ENCODE measurements around the gene ZBTB20.

ZBTB20 gene

GRCh38 chr3:114671741-114672510 lies 475.2 kb downstream of the ZBTB20 start:
- no peak for DNase-seq (ENCODE audit: low spot score)

DNA sequence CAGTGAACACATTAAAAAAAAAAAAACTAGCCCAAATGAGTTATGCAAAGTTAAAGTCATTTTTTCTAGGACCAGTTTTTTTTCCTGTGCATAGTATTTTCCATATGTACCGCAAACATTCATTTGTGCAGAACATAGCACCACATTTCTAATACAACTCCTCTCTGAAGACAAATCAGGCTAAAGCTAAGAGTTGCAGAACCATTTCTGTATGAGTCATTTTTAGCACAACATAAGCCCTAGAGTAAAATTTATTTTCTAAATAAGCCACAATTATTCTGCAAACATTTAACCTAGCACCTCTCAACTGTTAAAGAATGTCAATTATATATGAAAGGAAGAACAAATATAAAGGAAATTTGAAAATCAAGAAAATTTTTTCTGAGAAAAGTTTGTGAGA lies 477.5 kb downstream of the ZBTB20 start:
- DNase-seq (ENCODE audit: low spot score), result peak; percentile 17

GRCh38 chr3:114668099-114668498 lies 479.0 kb downstream of the ZBTB20 start:
- no peak for DNase-seq (ENCODE audit: low spot score)

DNA sequence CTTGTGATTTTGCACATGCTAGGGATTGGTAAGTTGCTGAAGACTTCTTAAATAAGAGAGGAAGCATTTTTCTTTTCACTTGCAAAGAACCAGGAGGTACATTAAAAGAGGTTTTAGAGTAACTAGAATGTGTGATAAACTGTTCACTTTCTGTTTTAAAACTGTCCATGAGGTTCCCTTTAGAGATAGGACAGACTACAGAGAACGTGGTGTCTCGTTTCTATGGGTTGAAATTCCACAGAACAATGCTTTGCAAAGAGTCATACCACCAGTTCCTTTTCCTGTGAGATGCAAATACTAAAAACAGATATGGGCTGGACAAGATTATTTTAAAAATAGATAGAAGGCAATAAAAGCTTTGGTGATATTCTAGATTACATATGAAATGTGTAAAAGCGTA lies 480.5 kb downstream of the ZBTB20 start:
- DNase-seq (ENCODE audit: low spot score), result no peak

DNA sequence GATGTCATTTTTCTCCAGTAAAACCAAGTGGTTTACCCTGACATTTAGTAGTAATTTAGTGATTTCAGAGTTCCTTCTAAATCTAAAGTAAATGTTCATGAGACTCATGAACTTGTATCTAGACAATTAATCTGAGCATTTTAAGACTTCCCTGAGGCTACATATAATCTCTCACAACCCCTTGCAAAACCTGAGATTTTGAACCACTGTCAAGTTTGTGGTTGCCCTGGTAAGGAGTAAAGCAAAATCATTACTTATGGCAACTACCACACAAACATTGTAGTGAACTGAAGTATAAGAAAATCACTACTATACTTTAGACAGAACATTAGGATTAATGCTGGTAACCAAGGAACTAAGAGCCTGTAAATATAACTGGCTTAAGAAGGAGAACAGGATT lies 483.1 kb downstream of the ZBTB20 start:
- DNase-seq (ENCODE audit: low spot score), result no peak

DNA sequence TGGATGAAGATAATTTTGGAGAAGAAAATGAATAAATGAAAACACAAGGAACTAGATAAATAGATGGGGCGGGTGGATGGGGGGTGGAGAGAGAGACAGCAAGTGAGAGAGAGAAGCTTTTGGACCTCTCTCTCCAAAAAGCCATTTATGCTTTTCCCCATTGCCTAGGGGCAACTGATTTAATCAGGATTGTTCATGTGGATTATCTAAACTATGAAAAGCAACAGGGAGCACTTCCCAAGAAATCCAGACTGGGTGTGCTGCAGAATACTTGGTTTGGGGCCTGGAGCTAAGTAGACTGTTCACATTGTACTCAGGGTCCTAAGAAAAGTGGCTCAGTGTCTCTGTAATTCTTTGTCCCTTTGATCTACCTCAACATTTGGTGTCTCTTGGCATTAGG lies 486.3 kb downstream of the ZBTB20 start:
- DNase-seq (ENCODE audit: low spot score), result no peak

DNA sequence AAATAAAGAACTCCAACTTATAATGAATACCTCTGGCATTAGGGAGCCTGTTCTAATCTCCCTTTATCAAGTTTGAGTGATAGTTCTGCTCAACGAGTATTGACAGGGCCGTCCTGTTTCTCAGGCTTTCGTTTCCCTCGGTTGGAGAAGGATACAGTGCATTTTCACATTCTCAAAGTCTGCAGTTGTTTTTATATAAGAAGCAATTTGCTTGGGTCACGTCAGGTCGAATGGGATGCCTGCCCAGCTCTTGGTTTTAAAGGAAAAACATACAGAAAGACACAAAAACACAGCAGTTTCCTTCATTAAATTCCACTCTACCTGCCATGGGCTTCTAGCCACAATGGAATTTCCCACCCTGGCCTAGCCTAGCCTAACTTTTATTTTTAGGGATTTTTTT lies 487.0 kb downstream of the ZBTB20 start:
- peak; percentile 28 for DNase-seq (ENCODE audit: low spot score)

DNA sequence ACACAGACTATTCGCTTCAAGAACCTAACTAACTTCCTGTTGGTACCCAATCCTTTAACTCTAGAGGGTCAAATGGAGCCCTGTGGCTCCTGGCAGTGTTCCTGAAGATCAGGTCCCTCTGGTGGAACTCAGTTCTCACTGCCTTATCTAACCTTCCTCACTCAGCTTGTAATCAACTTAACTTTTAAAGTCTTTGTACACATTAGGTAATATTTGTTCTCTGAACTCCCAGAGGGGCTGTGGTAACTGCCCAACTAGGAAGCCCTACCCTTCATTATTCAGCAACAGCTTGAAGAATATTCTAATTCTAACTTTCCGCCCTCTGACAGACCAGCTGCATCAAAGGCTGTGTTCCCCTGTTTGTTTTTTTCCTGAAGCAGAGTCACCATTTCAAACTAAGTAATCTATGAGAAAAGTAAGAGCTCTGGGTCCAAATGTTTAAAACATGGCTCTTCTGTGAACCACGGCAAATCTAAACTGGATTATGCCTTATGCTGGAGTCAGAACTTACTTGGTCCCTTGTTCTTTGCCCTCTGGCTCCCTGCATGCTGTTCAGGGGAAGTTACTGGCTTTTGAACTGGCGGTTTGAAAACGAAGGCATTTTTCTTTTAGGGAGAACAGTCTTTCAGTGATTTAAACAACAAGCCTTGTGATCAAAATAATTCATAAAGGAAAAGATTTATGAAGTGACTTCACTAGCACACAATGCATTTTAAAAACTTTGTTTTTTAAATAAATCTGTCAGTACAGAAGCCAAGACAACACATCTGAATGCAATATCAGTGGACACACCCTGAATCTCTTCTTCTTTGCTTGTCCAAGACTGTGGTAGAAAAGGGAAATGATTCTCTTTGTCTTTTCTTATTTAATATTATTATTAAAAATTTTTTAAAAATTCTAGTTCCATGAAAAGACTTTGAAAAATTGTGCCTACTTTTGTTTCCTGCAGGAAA lies 487.7 kb downstream of the ZBTB20 start:
- peak; percentile 18 for DNase-seq (ENCODE audit: low spot score)

DNA sequence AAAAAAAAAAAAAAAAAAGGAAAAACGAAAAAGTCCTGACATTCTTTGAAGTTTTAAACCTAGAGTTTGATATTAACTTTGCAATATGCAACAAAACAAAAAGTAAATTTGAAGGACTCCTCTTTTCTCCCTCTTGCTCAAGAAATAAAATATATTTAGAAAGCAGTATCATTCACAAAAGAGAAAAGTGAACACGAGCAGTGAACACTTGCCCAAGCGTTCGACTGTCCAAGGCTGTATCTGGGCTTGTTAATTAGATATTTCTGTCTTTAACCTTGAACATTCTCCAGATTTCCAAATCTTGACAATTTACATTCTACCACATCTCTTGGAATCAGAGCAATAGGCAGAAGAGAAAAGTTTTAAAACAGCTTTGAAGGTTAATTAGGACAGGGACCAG lies 495.5 kb downstream of the ZBTB20 start:
- DNase-seq (ENCODE audit: low spot score), result no peak

DNA sequence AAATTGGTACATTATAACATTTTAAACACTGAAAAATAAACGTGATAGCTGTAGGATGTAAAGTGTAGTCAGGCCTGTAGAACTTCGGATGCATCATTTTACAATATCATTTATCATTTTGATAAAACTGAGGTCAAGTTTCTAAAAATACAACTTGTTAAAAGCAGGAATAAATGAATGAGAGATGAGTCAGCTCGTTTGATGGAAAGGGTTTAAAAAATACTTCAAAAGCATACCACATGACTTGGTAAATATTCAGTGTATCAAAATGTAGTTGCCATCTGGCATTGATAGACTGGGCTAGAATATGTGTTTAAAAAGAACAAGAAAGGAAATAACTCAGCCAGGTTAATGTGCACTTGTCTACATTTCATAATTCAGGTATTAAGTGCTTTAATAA lies 496.3 kb downstream of the ZBTB20 start:
- no peak for DNase-seq (ENCODE audit: low spot score)

- DNase-seq (ENCODE audit: low spot score), result no peak
Measured at GRCh38 chr3:114649331-114649730, 497.8 kb downstream of the ZBTB20 start.

GRCh38 chr3:114646526-114646925 lies 500.6 kb downstream of the ZBTB20 start:
- DNase-seq (ENCODE audit: low spot score), result no peak

DNA sequence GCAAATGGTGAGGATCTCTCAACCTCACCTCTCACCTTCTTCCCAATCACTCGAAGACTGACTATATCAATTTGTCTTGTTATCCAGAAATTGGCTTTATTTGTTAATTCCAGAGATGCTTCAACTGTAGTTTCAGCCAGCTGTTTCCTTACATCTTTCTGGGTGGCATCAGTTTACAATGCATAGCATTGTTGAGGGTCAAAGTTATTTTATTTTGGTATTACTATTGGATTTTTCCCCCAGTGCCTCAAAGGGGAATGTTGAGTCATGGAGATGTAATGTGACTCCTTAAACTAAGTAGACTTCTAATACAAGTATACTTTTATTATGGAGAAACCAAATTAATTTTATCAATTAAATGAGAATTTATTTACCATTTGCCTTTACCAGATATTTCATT lies 501.7 kb downstream of the ZBTB20 start:
- no peak for DNase-seq (ENCODE audit: low spot score)

GRCh38 chr3:114644367-114644766 lies 502.7 kb downstream of the ZBTB20 start:
- DNase-seq (ENCODE audit: low spot score), result no peak

DNA sequence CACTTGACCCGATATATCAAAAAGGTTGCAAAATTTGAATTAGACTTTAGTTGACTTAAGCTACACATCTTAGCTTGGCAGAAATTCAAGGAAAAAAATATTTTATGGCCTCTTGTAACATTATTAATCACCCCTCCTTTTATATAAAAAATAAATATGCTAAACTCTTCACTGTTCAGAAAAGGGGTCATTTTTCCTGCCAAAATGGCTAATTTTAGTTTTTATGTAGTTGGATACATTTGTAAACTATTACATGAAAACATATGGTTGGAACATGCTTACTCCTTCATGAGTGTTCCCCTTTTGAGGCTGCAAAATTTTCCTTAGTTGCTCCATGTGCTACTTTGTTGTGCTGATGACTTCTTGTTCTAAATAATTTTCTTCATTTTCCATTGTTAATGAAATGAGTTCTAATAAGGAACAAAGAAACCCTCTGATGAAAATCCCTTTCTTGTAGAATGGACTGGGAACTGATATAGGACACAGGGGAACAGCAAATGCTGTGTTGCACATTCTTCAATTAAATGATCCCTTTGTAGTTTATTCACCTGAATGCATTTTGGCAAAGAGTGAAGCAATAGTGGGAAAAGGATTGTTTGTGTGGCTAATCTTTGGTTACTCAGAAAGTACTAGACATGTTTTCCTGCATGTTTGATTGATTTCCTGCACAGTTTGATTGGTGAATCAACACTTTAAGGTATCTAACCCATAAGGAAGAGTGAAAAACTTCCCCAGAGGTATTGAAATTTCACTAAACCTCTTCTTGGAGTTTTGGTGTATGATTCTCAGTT lies 503.9 kb downstream of the ZBTB20 start:
- no peak for DNase-seq (ENCODE audit: low spot score)

DNA sequence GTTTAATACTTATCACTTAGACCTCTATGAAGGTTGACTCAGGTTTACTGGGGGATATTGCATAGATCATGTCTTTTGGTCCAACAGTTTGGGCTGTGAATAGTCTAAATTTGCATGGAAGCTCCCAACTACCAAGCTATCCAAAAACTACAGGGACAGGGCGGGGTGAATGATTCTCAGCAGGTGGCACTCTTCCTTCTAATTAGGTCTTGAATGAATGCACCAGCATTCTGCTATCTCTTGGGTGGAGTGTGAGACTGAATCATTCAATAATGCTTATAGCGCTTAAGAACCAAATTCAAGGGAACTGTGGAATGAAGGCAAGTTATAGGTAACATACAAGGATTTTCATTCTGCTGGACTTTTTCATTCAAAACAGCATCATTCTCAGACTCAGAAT lies 507.0 kb downstream of the ZBTB20 start:
- DNase-seq (ENCODE audit: low spot score), result no peak

DNA sequence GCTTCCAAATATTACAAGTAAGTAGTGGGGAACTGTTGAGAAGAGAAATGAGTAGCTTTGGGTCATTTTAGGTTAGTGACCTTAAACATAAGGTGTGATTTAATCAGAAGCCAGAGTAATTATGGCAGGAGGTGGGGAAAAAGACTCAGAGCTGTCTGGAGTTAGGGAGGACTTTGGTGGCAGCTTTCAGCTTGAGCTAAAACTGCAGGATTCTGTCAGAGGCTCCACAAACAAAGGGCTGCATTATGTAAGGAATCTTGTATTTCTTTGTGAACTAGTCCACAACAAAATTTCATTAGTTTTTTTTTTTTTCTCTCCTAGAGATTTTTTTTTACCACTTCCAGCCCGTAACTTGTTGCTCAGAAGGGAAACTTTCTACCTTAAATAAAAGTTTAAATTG lies 507.9 kb downstream of the ZBTB20 start:
- DNase-seq (ENCODE audit: low spot score), result no peak

DNA sequence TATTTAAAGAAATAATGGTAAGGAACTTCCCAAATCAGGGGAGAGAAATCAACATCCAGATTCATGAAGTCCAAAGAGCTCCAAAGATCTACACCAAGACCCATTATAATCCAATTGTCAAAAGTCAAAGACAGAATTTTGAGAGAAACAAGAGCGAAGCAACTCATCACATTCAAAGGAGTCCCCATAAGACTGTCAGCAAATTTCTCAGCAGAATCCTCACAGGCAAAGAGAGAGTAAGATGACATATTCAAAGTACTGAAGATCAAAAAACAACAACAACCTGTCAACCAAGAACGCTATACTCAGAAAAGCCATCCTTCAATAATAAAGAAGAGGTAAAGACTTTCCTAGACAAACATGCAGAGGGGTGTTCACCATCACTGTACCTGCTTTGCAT lies 511.2 kb downstream of the ZBTB20 start:
- no peak for DNase-seq (ENCODE audit: low spot score)

GRCh38 chr3:114634635-114635034 lies 512.5 kb downstream of the ZBTB20 start:
- no peak for DNase-seq (ENCODE audit: low spot score)

DNA sequence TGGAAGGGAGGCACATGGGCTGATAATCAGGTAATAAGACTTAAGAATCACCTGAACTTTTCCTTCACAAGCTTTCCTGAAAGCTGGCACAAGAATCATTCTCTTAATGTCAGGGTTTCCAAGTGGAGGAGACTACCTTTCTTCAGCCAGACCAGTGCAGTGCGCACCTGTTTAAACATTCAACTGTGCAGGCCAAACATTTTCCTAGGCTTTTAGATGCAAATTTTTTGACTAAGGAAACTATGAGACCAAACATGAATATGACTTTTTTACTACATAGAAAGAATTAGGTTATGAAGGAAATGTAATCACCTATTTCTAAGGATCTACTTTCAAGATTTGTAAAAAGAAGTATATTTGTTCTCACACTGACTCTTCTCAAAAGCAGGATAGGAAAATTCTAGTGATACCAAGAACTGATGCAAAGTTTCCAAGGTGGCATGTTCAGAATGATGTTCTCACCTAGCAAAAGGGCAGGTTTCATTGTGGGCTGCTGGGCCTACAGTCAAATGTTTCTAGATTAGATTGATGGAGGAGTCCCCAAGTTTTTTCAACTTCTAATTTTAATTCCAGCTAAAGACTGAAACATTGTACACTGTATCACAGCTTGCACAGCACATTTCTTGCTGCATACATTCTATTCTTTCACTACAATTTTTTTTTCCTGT lies 514.2 kb downstream of the ZBTB20 start:
- DNase-seq (ENCODE audit: low spot score), result no peak

GRCh38 chr3:114627770-114628169 lies 519.3 kb downstream of the ZBTB20 start:
- DNase-seq (ENCODE audit: low spot score), result peak; percentile 60

GRCh38 chr3:114626751-114627150 lies 520.3 kb downstream of the ZBTB20 start:
- peak; percentile 6 for DNase-seq (ENCODE audit: low spot score)

Data from AG20443 (cell line).